Measurements from ENCODE around the gene ATP5PD. TPM values are rescaled to one million over a fixed set of nuclear protein-coding genes. Genes with fewer than 3 reads are reported as not detected.

The ATP5PD gene
- total RNA-seq, 2 experiments from 2014 or later, result 185 to 189 TPM

- H3K4me1 Mint-ChIP-seq, result peaks cover 34% of the 10 kb centered on the region
- H3K27me3 Mint-ChIP-seq, result no peaks in the 10 kb centered on the region
- peak; percentile 28 for DNase-seq
- peaks cover 2% of the 10 kb centered on the region for H3K36me3 Mint-ChIP-seq
- H3K9me3 Mint-ChIP-seq, result no peaks in the 10 kb centered on the region
- peak overlapping the region; percentile 81 for H3K27ac Mint-ChIP-seq
- peak overlapping the region; percentile 46 for H3K4me3 Mint-ChIP-seq
Measured at GRCh38 chr17:75065562-75066151, 18.9 kb upstream of the ATP5PD start.

GRCh38 chr17:75064867-75065561 lies 18.2 kb upstream of the ATP5PD start:
- Mint-ChIP-seq H3K9me3 (no peaks in the 10 kb centered on the region), H3K4me3 (peak overlapping the region; percentile 46), H3K27me3 (no peaks in the 10 kb centered on the region), H3K4me1 (peaks cover 34% of the 10 kb centered on the region), H3K27ac (peak overlapping the region; percentile 81), H3K36me3 (peaks cover 2% of the 10 kb centered on the region)
- DNase-seq, result no peak

- Mint-ChIP-seq H3K27ac (peak overlapping the region; percentile 48), H3K4me3 (no peak overlapping the region), H3K36me3 (peaks cover 2% of the 10 kb centered on the region), H3K9me3 (no peaks in the 10 kb centered on the region), H3K4me1 (peaks cover 40% of the 10 kb centered on the region), H3K27me3 (no peaks in the 10 kb centered on the region)
- DNase-seq, result no peak
Measured at GRCh38 chr17:75064460-75064859, 17.7 kb upstream of the ATP5PD start.

- H3K27ac Mint-ChIP-seq, result no peak overlapping the region
- peaks cover 2% of the 10 kb centered on the region for H3K36me3 Mint-ChIP-seq
- no peak for DNase-seq
- H3K27me3 Mint-ChIP-seq, result no peaks in the 10 kb centered on the region
- no peak overlapping the region for H3K4me3 Mint-ChIP-seq
- no peaks in the 10 kb centered on the region for H3K9me3 Mint-ChIP-seq
- H3K4me1 Mint-ChIP-seq, result peaks cover 41% of the 10 kb centered on the region
Measured at GRCh38 chr17:75064040-75064439, 17.3 kb upstream of the ATP5PD start.

- Mint-ChIP-seq H3K27me3 (no peaks in the 10 kb centered on the region), H3K4me1 (peaks cover 39% of the 10 kb centered on the region), H3K36me3 (peaks cover 2% of the 10 kb centered on the region), H3K4me3 (no peak overlapping the region), H3K9me3 (no peaks in the 10 kb centered on the region), H3K27ac (no peak overlapping the region)
- DNase-seq, result no peak
Measured at GRCh38 chr17:75063626-75064025, 16.9 kb upstream of the ATP5PD start.

- Mint-ChIP-seq H3K4me3 (no peak overlapping the region), H3K36me3 (peaks cover 2% of the 10 kb centered on the region)
Measured at GRCh38 chr17:75063201-75063600, 16.4 kb upstream of the ATP5PD start.

GRCh38 chr17:75061618-75062017 lies 14.8 kb upstream of the ATP5PD start:
- H3K36me3 Mint-ChIP-seq, result peaks cover 2% of the 10 kb centered on the region
- H3K27ac Mint-ChIP-seq, result no peak overlapping the region
- DNase-seq, result no peak
- no peak overlapping the region for H3K4me3 Mint-ChIP-seq
- no peaks in the 10 kb centered on the region for H3K27me3 Mint-ChIP-seq
- no peaks in the 10 kb centered on the region for H3K9me3 Mint-ChIP-seq
- H3K4me1 Mint-ChIP-seq, result peaks cover 30% of the 10 kb centered on the region

More at GRCh38 chr17:75063201-75063600, 16.4 kb upstream of the ATP5PD start:
- no peaks in the 10 kb centered on the region for H3K27me3 Mint-ChIP-seq
- DNase-seq, result no peak
- H3K27ac Mint-ChIP-seq, result no peak overlapping the region
- H3K4me1 Mint-ChIP-seq, result peaks cover 39% of the 10 kb centered on the region
- H3K9me3 Mint-ChIP-seq, result no peaks in the 10 kb centered on the region

- peaks cover 30% of the 10 kb centered on the region for H3K4me1 Mint-ChIP-seq
- peaks cover 3% of the 10 kb centered on the region for H3K36me3 Mint-ChIP-seq
- no peak overlapping the region for H3K4me3 Mint-ChIP-seq
- H3K27ac Mint-ChIP-seq, result no peak overlapping the region
- no peak for DNase-seq
- no peaks in the 10 kb centered on the region for H3K27me3 Mint-ChIP-seq
- no peaks in the 10 kb centered on the region for H3K9me3 Mint-ChIP-seq
Measured at GRCh38 chr17:75061055-75061438, 14.3 kb upstream of the ATP5PD start.

GRCh38 chr17:75060434-75061054 lies 13.8 kb upstream of the ATP5PD start:
- peaks cover 28% of the 10 kb centered on the region for H3K4me1 Mint-ChIP-seq
- no peaks in the 10 kb centered on the region for H3K27me3 Mint-ChIP-seq
- no peak for DNase-seq
- H3K4me3 Mint-ChIP-seq, result no peak overlapping the region
- H3K36me3 Mint-ChIP-seq, result peaks cover 3% of the 10 kb centered on the region
- H3K9me3 Mint-ChIP-seq, result no peaks in the 10 kb centered on the region
- H3K27ac Mint-ChIP-seq, result no peak overlapping the region

GRCh38 chr17:75059369-75060345 lies 12.9 kb upstream of the ATP5PD start:
- Mint-ChIP-seq H3K36me3 (peaks cover 2% of the 10 kb centered on the region), H3K27ac (no peak overlapping the region), H3K4me3 (no peak overlapping the region), H3K4me1 (peaks cover 19% of the 10 kb centered on the region), H3K9me3 (no peaks in the 10 kb centered on the region), H3K27me3 (no peaks in the 10 kb centered on the region)
- DNase-seq, result no peak

GRCh38 chr17:75051941-75052340 lies 5.2 kb upstream of the ATP5PD start:
- H3K4me3 Mint-ChIP-seq, result no peak overlapping the region
- H3K4me1 Mint-ChIP-seq, result peaks cover 25% of the 10 kb centered on the region
- H3K9me3 Mint-ChIP-seq, result no peaks in the 10 kb centered on the region
- no peaks in the 10 kb centered on the region for H3K27me3 Mint-ChIP-seq
- H3K27ac Mint-ChIP-seq, result no peak overlapping the region
- peaks cover 22% of the 10 kb centered on the region for H3K36me3 Mint-ChIP-seq
- no peak for DNase-seq

GRCh38 chr17:75049706-75050105 lies 2.9 kb upstream of the ATP5PD start:
- Mint-ChIP-seq H3K9me3 (no peaks in the 10 kb centered on the region), H3K27ac (no peak overlapping the region), H3K4me3 (no peak overlapping the region), H3K36me3 (peaks cover 20% of the 10 kb centered on the region), H3K27me3 (no peaks in the 10 kb centered on the region), H3K4me1 (peaks cover 28% of the 10 kb centered on the region)
- no peak for DNase-seq

GRCh38 chr17:75049057-75049456 lies 2.3 kb upstream of the ATP5PD start:
- Mint-ChIP-seq H3K4me3 (no peak overlapping the region), H3K9me3 (no peaks in the 10 kb centered on the region), H3K36me3 (peaks cover 17% of the 10 kb centered on the region), H3K27me3 (no peaks in the 10 kb centered on the region), H3K4me1 (peaks cover 30% of the 10 kb centered on the region), H3K27ac (no peak overlapping the region)
- DNase-seq, result no peak

GRCh38 chr17:75048249-75048878 lies 1.6 kb upstream of the ATP5PD start:
- H3K27ac Mint-ChIP-seq, result no peak overlapping the region
- DNase-seq, result no peak
- no peaks in the 10 kb centered on the region for H3K9me3 Mint-ChIP-seq
- peaks cover 30% of the 10 kb centered on the region for H3K4me1 Mint-ChIP-seq
- H3K4me3 Mint-ChIP-seq, result peak overlapping the region; percentile 98
- no peaks in the 10 kb centered on the region for H3K27me3 Mint-ChIP-seq
- peaks cover 14% of the 10 kb centered on the region for H3K36me3 Mint-ChIP-seq

All from activated naive CD8-positive, alpha-beta T cell treated with anti-CD3 and anti-CD28 coated beads for 36 hours (primary cell).